NB4 (cell line): ENCODE data around the gene ZFP36.

Source experiments
- DNase-seq: peaks from one replicate; pipeline ENCODE4 v3.0.0; 2010; ENCODE audit warnings: low read depth
- H3K4me3 ChIP-seq: one replicate; pipeline ENCODE4 v1.5.1; 2011; ENCODE audit warnings: mild to moderate bottlenecking, low read depth, low read length, moderate library complexity
- MYC ChIP-seq: IDR thresholded peaks from 2 replicates; pipeline ENCODE4 v1.6.1; 2011; ENCODE audit warnings: low read depth, low read length
- POLR2A ChIP-seq: IDR thresholded peaks from 2 replicates; pipeline ENCODE4 v1.6.1; 2011; ENCODE audit warnings: mild to moderate bottlenecking; ENCODE audit not compliant: insufficient read length; ENCODE audit errors: extremely low read depth
- TF ChIP-seq, protein P1 (sequence below): IDR thresholded peaks from one replicate; pipeline ENCODE4 v1.5.1; 2012; ENCODE audit warnings: low read depth, low read length
- TF ChIP-seq, protein P2 (sequence below): IDR thresholded peaks from 2 replicates; pipeline ENCODE4 v1.6.1; 2011; ENCODE audit warnings: low read depth, low read length

The ZFP36 gene

DNA sequence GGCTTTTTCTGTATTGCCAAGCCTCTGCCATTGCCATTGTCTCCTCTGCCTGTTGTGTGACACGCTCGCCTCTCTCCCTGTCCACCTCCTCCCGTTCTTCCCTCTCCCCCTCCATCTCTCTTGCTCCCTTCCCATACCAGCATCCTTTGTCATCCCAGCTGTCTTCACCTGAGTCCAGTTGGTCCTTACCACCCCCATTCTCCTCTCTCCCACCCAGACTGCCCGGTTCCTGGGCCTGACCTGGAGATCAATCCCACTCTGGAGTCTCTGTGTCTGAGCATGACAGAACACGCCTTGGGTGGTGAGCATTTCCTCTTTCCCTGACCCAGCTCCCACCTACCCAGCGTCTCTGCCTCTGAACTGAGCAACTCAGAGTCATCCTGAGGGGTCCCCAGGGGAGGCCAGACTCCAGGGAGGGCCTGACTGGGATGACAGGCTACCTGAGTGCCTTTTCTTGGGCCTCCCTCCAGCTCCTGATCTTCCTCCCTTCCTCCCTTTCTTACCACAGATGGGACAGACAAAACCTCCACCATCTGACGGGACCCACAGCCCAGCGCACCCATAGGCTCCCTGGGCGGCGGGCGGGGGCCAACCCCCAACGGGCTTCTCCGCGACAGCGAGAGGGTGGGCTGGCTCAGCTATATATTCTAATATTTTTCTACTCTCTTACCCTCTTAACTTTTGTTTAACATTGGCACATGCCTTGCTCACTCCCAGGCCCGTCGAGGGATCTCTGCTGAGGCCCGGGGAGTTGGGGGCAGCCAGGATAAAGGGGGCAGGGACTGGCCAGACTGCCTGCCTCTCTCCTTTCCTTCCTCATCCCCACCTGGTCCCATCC, 23.4 kb upstream of the ZFP36 start:
- H3K4me3 ChIP-seq = no peak overlapping the region
- TF ChIP-seq POLR2A (no peak), MYC (no peak)
- TF ChIP-seq, protein P1, sequence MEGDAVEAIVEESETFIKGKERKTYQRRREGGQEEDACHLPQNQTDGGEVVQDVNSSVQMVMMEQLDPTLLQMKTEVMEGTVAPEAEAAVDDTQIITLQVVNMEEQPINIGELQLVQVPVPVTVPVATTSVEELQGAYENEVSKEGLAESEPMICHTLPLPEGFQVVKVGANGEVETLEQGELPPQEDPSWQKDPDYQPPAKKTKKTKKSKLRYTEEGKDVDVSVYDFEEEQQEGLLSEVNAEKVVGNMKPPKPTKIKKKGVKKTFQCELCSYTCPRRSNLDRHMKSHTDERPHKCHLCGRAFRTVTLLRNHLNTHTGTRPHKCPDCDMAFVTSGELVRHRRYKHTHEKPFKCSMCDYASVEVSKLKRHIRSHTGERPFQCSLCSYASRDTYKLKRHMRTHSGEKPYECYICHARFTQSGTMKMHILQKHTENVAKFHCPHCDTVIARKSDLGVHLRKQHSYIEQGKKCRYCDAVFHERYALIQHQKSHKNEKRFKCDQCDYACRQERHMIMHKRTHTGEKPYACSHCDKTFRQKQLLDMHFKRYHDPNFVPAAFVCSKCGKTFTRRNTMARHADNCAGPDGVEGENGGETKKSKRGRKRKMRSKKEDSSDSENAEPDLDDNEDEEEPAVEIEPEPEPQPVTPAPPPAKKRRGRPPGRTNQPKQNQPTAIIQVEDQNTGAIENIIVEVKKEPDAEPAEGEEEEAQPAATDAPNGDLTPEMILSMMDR = no peak
- TF ChIP-seq, protein P2, sequence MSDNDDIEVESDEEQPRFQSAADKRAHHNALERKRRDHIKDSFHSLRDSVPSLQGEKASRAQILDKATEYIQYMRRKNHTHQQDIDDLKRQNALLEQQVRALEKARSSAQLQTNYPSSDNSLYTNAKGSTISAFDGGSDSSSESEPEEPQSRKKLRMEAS = no peak

DNA sequence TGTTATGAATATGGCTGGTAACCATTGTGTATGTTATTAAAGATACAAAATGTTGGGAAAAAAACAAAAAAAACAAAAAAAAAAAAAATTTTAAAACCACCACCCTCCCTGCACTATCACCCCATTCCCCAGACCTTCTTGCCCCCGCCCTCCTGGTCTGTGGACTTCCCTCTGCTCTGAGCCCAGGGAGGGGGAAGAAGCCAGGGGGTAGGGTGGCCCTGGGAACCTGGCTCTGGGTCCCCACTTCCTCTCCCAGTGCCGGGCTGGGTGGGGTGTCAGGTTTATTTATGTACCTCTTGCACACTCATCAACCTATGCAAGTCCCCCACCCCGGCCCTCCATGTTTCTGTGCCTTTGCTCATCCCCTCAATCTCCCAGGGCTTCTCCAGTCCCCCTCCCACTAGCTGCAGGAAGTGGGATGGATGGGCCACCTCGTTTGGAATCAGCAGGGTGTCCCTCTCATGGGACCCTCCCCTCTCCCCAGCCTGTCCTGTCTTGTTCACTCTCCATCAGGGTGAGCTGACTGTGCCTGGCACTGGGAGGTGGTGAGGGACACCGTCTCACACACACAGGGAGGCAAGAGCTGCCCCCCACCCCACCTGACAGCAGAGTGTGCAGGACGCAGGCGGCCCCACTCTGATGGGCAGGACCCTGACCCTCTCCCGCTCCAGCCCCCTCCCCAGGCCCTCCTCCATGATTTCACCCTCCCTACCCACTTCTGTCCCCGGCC, 21.6 kb upstream of the ZFP36 start:
- H3K4me3 ChIP-seq = no peak overlapping the region
- DNase-seq = no peak
- TF ChIP-seq MYC (no peak), POLR2A (no peak)

More for the DNA sequence above, 23.4 kb upstream of the ZFP36 start:
- DNase-seq = no peak

DNA sequence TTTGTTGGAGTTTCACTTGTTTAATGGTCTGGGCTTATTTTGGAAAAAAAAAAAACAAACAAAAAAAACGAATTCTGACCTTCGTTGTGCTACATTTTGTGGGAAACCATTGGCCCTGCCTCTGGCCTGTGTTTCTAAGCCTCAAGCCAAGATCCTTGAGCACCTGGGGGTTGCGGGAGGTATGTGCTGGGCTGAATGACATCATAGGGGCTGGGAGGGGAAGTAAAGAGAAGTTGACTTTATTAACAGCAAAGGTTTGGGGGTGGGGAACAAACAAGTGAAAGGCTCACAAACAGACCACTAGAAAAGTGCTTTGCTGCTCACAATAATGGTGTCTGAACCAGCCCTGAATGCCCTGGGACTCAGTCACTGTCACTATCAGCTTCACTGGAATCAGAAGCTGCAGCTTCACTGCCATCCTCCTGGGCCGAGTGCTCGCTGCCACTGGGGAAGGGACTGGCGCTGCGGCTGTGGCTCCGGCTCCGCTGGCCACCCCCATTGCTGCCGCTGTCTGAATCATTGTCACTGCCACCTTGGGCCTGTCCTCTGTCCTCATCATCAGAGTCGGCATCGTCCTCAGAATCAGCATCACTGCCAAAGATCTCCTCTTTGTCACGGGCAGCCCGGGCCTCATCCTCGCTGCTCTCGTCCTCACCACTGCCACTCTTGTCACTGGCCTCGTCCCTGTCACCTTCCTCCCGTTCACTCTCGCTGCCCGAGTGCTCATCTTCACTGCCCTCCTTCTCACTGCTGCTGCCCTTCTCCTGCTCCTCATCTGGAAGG, 20.8 kb upstream of the ZFP36 start:
- TF ChIP-seq, protein P2 = no peak
- H3K4me3 ChIP-seq = no peak overlapping the region
- no peak for DNase-seq

DNA sequence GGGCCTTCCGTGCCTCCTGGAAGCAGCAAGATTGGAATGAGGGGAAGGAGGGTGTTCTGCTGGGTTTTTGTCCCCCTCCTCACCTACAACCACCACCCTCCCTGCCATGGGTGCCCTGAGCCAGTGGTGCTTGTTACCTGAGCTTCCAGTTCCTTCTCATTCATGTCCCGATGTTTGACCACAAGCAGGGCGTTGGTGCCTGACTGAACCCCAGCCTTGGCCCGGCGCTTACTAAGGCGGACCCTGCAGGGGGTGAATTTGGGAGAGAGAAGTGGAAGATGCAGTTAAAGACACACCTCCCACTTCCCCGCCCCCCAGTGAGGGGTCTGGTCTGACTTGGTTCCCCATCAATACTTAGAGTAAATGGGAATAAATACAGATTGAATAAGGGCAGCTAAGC, 20.1 kb upstream of the ZFP36 start:
- no peak overlapping the region for H3K4me3 ChIP-seq
- TF ChIP-seq POLR2A = no peak
- TF ChIP-seq, protein P1 = no peak
- TF ChIP-seq MYC = no peak
- TF ChIP-seq, protein P2 = no peak
- DNase-seq = no peak

DNA sequence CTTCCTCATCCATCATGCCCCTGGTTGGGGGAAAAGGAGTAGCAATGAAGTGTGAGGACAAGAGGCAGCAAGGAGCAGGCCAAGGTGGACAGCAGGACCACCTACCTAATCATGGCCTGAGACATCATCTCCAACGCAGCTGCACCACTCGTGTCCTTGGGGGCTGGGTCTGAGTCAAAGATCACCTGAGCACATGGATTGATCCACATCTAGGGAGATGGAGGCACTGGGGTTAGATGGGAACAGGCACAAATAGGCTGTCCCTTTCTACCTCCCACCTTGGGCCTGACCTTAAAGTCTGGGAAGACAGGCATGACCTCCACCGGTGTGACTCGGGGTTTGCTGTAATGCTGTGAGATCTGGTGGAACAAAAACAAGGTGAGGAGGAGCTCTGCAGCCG, 18.0 kb upstream of the ZFP36 start:
- no peak overlapping the region for H3K4me3 ChIP-seq
- TF ChIP-seq POLR2A (no peak), MYC (no peak)
- TF ChIP-seq, protein P1 = no peak
- TF ChIP-seq, protein P2 = no peak
- no peak for DNase-seq

DNA sequence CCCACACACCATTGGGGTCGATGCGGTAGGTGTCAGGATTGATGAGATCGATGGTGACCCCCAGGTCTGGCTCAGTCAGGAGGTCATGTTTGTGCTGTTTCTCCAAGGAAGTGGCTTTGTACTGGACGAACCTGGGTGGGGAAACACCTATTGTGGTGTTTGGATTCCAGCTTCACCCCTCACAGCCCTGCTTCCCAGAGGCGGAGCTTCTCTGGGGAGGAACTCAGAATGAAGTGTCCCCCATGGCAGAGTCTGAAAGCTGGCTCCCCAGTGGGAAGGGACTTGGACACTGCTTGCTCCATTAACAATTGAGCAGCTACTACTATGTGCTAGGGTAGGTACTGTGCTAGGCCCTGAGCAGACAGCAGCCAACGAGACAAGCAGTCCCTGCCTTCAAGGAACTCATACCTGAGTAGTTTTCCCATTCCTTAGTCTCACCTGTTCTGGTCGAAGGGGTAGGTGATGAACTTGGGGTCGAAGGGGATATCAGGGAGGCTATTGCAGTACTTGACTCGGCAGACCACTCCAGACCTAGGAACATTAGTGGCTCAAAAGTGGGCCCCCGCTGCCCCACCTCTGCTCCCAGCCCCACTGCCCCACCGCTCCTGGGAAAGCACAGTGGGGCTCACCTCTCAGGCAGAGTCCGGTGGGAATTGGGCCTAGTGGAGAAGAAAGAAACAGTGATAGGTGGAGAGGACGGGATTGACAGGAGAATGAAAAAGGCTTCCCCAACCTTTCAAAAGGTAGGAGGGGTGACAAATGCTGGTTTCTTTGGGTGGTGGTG, 16.8 kb upstream of the ZFP36 start:
- H3K4me3 ChIP-seq = peak overlapping the region; percentile 95
- DNase-seq = no peak
- TF ChIP-seq POLR2A (no peak), MYC (no peak)
